ENCODE results near the gene DNAH9.

Gene DNAH9

DNA sequence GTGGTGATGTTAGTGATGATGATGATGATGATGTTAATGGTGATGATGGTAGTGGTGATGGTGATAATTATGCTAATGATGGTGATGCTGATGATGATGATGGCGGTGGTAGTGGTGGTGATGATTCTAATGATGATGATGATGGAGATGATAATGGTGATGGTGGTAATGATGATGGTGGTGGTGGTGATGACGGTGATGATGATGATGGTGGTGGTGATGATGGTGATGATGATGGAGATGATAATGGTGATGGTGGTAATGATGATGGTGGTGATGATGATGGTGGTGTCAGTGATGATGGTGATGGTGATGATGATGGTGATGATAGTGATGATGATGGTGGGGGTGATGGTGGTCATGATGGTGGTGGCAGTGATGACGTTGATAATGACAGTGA lies 132.5 kb downstream of the DNAH9 start:
- no peaks in the 10 kb centered on the region for H3K36me3 Mint-ChIP-seq (ENCODE audit: low read depth)
- H3K4me1 Mint-ChIP-seq (ENCODE audit: low read depth): no peaks in the 10 kb centered on the region
- no peak overlapping the region for H3K27ac Mint-ChIP-seq
- no peaks in the 10 kb centered on the region for H3K27me3 Mint-ChIP-seq
- no peaks in the 10 kb centered on the region for H3K9me3 Mint-ChIP-seq
- H3K4me3 Mint-ChIP-seq: no peak overlapping the region
- no peak for DNase-seq

DNA sequence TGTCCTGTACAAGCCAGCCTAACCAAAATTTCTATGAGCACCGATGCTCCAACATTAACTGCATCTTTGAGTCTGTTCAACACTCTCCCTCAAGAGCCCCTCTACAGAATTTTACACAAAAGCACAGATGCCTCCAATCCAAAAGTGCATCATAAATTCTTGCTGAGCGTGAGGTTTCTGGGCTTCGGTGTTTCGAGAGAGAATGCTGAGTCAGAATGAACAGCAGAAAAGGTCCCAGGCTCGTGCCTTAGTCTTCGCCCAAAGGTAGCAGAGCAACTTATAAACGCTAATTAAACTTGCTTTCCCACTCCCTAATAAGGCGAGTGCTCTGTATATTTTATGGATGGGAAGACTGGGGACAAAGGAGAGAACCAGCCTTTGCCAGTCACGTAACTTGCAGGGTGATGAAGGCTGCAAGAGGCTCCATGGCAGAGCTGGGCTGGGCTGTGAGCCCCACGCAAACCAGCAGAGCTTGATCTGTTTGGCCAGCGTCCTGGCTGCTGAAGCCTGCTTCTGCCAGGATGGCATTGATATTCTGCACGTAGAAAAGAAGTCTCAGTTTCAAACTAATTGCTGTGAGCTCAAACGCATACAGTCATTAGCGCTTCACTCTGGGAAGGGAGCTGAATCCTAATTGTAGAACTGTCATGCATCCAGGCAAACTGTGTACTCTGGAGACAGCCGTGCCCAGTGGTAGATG lies 138.5 kb downstream of the DNAH9 start:
- Mint-ChIP-seq H3K27me3 (no peaks in the 10 kb centered on the region), H3K27ac (no peak overlapping the region), H3K9me3 (no peaks in the 10 kb centered on the region), H3K4me3 (no peak overlapping the region), H3K36me3 (ENCODE audit: low read depth) (no peaks in the 10 kb centered on the region), H3K4me1 (ENCODE audit: low read depth) (no peaks in the 10 kb centered on the region)
- DNase-seq: no peak

DNA sequence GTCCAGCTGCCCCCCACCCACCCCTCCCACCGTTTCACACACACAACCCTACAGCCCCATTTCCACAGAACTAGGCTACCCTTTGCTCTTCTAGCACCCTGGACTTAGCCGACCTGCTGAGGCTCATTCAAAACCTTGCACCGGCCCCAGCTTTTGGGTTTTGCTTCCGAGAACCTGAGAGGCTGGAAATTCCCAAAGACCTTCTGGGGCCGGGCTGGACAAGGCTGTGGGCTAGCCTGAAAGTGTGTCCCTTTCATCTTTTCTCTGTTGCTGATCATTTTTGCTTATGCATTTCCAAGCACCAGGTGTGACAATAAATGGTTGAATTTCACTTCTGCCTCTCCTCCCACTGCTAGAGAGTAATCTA lies 139.0 kb downstream of the DNAH9 start:
- Mint-ChIP-seq H3K27me3 (no peaks in the 10 kb centered on the region), H3K4me1 (ENCODE audit: low read depth) (no peaks in the 10 kb centered on the region), H3K27ac (no peak overlapping the region), H3K36me3 (ENCODE audit: low read depth) (no peaks in the 10 kb centered on the region), H3K4me3 (no peak overlapping the region), H3K9me3 (no peaks in the 10 kb centered on the region)
- DNase-seq: no peak

DNA sequence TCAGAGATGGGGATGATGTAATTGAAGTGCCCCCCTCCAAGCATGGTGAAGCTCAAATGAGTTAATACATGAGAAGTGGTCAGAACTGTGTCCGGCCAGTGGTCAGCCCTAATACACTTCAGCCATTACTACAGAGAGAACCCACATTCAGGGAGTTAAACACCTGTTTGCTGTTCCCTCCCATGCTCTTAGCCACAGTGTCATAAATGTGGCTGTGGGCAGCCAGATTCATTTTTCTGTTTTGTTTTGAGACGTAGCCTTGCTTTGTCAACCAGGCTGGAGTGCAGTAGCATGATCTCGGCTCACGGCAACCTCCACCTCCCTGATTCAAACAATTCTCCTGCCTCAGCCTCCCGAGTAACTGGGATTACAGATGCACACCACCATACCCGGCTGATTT lies 139.9 kb downstream of the DNAH9 start:
- Mint-ChIP-seq H3K4me1 (ENCODE audit: low read depth) (no peaks in the 10 kb centered on the region), H3K9me3 (no peaks in the 10 kb centered on the region), H3K36me3 (ENCODE audit: low read depth) (no peaks in the 10 kb centered on the region), H3K27me3 (no peaks in the 10 kb centered on the region), H3K27ac (no peak overlapping the region), H3K4me3 (no peak overlapping the region)
- DNase-seq: no peak

DNA sequence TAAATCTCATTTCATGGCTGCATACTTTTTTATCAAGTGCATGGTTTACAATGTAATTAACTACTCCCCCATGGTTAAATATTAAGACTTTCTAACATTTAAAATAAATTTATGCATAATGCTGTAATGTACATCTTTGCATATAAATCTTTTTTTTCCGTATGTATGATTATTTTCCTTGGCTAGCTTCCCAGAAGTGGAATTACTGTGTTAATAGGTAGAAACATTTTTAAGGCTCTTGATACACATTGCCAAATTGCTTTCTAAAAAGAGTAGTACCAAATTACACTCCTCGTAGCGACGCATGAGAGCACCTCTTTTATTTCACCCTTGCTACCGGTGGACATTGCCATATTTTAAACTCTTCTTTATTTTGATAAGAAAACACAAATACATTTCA lies 141.1 kb downstream of the DNAH9 start:
- Mint-ChIP-seq H3K27ac (no peak overlapping the region), H3K27me3 (no peaks in the 10 kb centered on the region), H3K36me3 (ENCODE audit: low read depth) (no peaks in the 10 kb centered on the region), H3K4me3 (no peak overlapping the region), H3K4me1 (ENCODE audit: low read depth) (no peaks in the 10 kb centered on the region), H3K9me3 (no peaks in the 10 kb centered on the region)
- no peak for DNase-seq

DNA sequence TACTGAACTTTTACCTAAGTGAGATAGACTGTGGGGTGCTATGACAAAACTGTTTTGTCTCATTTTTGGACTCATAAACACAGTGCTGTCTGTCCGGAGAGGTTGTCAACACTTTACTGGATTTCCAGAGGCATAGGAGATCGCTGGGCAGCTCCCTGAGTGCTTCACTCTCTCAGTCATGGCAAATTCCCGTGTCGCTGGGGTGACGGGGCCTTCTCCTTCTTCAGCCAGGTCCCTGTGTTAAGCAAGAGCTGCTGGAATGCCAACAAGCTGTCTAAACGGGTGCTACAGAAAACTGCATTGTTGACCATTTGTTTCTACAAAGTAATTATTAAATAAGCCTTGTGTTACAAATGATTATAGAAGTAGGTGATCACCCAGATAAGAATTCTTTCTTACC lies 141.6 kb downstream of the DNAH9 start:
- Mint-ChIP-seq H3K27ac (no peak overlapping the region), H3K27me3 (no peaks in the 10 kb centered on the region), H3K36me3 (ENCODE audit: low read depth) (no peaks in the 10 kb centered on the region)

DNA sequence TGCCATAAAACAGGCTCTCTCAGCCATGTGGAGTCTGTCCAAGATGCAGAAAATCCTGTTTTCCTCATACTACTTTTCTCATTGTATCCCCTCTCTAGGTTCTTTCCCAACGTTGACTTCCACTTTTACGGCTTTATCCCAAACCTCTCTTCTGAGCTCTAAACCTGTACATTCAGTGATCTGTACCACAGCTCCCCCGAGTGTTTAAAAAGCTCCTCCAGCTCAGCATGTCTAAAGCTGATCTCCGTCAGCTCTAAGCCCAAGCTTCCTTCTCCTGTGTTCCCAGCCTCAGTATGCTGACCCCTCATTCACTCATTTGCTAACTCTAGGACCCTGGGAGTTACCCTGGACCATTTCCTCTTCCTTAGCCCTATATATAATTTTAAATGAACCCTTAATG lies 144.6 kb downstream of the DNAH9 start:
- no peak overlapping the region for H3K4me3 Mint-ChIP-seq
- no peaks in the 10 kb centered on the region for H3K27me3 Mint-ChIP-seq
- H3K36me3 Mint-ChIP-seq (ENCODE audit: low read depth): no peaks in the 10 kb centered on the region
- DNase-seq: no peak
- H3K9me3 Mint-ChIP-seq: peaks cover 7% of the 10 kb centered on the region
- H3K27ac Mint-ChIP-seq: no peak overlapping the region
- no peaks in the 10 kb centered on the region for H3K4me1 Mint-ChIP-seq (ENCODE audit: low read depth)

More for the DNA sequence above, 141.6 kb downstream of the DNAH9 start:
- Mint-ChIP-seq H3K9me3 (no peaks in the 10 kb centered on the region), H3K4me1 (ENCODE audit: low read depth) (no peaks in the 10 kb centered on the region), H3K4me3 (no peak overlapping the region)
- no peak for DNase-seq

DNA sequence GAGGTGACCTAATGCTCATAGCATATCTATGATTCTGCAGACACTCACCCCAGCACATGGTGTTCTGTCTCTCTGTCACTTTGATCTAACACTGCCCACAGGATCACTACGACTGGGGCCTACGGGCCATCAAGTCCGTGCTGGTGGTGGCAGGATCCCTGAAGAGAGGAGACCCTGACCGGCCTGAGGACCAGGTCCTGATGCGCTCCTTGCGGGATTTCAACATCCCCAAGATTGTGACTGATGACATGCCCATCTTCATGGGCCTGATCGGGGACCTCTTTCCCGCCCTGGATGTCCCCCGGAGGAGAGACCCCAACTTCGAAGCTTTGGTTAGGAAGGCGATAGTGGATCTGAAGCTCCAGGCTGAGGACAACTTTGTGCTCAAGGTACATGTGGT lies 146.4 kb downstream of the DNAH9 start:
- DNase-seq: no peak
- Mint-ChIP-seq H3K4me3 (no peak overlapping the region), H3K27me3 (no peaks in the 10 kb centered on the region), H3K36me3 (ENCODE audit: low read depth) (no peaks in the 10 kb centered on the region), H3K27ac (no peak overlapping the region), H3K9me3 (peaks cover 7% of the 10 kb centered on the region), H3K4me1 (ENCODE audit: low read depth) (no peaks in the 10 kb centered on the region)

DNA sequence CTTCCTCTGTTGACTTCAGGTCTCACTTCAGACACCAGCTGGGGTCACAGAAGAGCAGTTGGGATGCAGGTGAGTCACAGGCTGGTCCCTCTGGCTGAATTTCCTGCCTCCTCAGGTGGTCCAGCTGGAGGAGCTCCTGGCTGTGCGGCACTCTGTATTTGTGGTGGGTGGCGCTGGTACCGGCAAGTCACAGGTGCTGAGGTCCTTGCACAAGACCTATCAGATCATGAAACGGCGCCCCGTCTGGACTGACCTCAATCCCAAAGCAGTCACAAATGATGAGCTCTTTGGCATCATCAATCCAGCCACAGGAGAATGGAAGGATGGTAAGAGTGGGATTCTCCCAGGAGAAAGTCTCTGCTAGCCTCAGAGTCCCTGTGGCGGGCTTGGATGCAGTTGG lies 149.2 kb downstream of the DNAH9 start:
- no peak for DNase-seq
- peaks cover 7% of the 10 kb centered on the region for H3K9me3 Mint-ChIP-seq
- H3K4me1 Mint-ChIP-seq (ENCODE audit: low read depth): no peaks in the 10 kb centered on the region
- no peaks in the 10 kb centered on the region for H3K36me3 Mint-ChIP-seq (ENCODE audit: low read depth)
- H3K27me3 Mint-ChIP-seq: no peaks in the 10 kb centered on the region
- H3K4me3 Mint-ChIP-seq: no peak overlapping the region
- H3K27ac Mint-ChIP-seq: no peak overlapping the region

DNA sequence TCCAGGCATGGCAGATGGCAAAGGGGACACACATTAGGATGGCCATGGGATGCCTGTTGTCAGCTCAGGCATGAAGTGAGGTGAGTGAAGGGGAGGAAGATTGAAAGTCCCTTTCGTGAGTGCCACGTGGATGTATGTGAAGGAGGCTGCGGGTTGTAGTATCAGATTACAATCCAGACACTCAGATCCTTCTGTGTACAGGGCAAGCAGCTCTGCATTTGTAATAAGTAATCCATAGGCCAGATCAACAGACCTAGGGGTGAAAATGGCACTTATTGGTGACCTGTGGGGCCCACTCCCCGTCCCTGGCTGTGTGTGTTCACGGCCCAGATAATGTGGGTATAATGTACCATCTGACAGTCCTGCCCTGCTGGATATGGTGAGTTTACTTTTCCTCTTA lies 159.5 kb downstream of the DNAH9 start:
- H3K36me3 Mint-ChIP-seq (ENCODE audit: low read depth): no peaks in the 10 kb centered on the region
- no peaks in the 10 kb centered on the region for H3K4me1 Mint-ChIP-seq (ENCODE audit: low read depth)
- H3K27ac Mint-ChIP-seq: no peak overlapping the region
- no peak for DNase-seq
- H3K27me3 Mint-ChIP-seq: peaks cover 4% of the 10 kb centered on the region
- peaks cover 11% of the 10 kb centered on the region for H3K9me3 Mint-ChIP-seq
- H3K4me3 Mint-ChIP-seq: no peak overlapping the region

DNA sequence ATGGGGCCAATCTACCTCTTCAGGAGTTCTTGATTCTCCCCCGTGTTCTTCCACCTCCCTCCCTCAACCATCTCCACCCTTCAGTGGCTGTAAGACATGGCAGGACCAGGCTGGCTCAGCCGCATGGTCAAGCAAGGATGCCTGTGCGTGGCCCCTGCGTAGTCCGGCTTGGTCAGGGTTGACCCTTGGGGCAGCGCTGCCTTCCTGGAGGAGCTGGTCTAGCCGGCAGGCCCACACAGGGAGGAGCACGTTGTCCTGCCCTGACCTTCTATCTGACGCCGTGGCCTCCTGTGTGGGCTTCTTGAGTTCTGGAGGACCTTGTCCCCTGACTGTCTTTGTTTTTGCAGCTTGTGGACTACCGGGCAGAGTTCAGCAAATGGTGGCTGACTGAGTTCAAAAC lies 169.8 kb downstream of the DNAH9 start:
- Mint-ChIP-seq H3K4me3 (no peak overlapping the region), H3K36me3 (ENCODE audit: low read depth) (no peaks in the 10 kb centered on the region), H3K27ac (no peak overlapping the region), H3K27me3 (no peaks in the 10 kb centered on the region), H3K4me1 (ENCODE audit: low read depth) (no peaks in the 10 kb centered on the region), H3K9me3 (no peaks in the 10 kb centered on the region)
- DNase-seq: no peak

DNA sequence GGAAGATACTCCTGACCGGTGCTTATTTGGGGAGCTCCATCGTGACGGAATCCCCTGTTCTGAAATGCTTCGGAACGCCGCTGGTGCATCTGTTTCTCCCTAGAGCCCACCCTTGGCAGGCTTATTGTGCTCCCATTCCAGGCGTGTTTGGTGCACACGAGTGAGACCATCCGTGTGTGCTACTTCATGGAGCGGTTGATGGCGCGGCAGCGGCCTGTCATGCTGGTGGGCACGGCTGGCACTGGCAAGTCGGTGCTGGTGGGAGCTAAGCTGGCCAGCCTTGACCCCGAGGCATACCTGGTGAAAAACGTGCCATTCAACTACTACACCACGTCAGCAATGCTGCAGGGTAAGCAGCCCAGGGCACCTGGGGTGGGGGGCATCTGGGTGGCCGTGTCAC lies 170.7 kb downstream of the DNAH9 start:
- no peaks in the 10 kb centered on the region for H3K9me3 Mint-ChIP-seq
- no peaks in the 10 kb centered on the region for H3K27me3 Mint-ChIP-seq
- DNase-seq: no peak
- H3K27ac Mint-ChIP-seq: no peak overlapping the region
- H3K36me3 Mint-ChIP-seq (ENCODE audit: low read depth): no peaks in the 10 kb centered on the region
- H3K4me1 Mint-ChIP-seq (ENCODE audit: low read depth): no peaks in the 10 kb centered on the region
- no peak overlapping the region for H3K4me3 Mint-ChIP-seq

DNA sequence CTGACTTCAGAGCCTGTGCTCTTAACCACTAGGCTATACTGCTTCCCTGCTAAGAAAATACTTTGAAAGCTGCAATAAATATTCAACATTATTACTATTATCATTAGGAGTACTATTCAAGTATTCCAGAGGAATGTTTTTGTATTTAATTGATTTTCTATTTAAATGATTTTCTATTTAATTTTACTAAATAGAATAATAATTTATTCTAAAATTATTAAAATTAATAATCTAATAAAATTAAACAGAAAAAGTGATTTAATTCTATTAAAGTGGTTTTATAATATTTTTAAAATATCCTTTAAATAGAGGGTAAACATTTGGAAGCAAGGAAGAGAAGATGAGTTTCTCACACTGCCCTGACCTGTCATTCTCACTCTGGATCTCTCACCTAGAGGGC lies 173.8 kb downstream of the DNAH9 start:
- DNase-seq: no peak
- Mint-ChIP-seq H3K36me3 (ENCODE audit: low read depth) (no peaks in the 10 kb centered on the region), H3K4me1 (ENCODE audit: low read depth) (no peaks in the 10 kb centered on the region), H3K9me3 (peaks cover 4% of the 10 kb centered on the region), H3K27ac (no peak overlapping the region), H3K4me3 (no peak overlapping the region), H3K27me3 (no peaks in the 10 kb centered on the region)

DNA sequence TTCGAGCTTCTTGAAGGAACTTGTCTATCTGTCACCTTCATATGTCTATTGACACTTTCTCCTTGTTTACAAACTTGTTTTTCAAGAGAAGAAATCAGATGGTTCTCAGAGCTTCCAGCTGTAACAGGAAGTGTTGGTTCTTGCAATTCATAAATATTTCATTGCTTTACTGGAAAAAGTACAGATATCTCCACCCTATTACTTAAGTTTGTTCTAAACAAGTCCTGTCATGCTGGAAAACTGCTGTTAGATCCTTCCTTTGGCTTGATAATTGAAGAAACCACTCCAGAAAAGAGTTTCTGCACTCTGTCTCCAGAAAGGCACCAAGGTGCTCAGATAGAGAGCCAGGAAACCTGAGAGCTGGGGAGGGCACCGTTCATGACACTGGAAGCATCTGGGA lies 181.6 kb downstream of the DNAH9 start:
- Mint-ChIP-seq H3K27me3 (no peaks in the 10 kb centered on the region), H3K4me1 (ENCODE audit: low read depth) (no peaks in the 10 kb centered on the region), H3K9me3 (no peaks in the 10 kb centered on the region), H3K27ac (no peak overlapping the region), H3K36me3 (ENCODE audit: low read depth) (no peaks in the 10 kb centered on the region), H3K4me3 (no peak overlapping the region)
- no peak for DNase-seq

DNA sequence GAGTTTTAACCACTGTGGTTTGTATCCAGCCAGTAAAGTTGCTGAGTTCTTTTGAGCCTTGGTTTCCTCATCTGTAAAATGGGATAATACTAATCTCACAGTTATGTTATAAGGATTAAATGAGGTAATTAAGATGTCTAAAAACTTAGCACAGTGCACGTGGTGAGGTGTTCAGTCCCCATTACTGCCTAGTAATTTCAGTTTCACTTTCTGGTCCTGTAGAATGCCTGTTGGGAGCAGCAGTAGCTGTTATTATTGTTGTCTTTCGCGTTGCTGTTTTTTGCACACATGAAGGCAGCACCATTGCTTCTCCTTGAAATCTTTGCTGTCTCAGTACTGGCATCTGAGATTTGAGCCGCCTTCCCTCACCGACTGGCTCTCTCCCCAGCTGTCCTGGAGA lies 182.4 kb downstream of the DNAH9 start:
- Mint-ChIP-seq H3K36me3 (ENCODE audit: low read depth) (no peaks in the 10 kb centered on the region), H3K27ac (no peak overlapping the region), H3K4me3 (no peak overlapping the region), H3K9me3 (no peaks in the 10 kb centered on the region), H3K4me1 (ENCODE audit: low read depth) (no peaks in the 10 kb centered on the region), H3K27me3 (no peaks in the 10 kb centered on the region)
- no peak for DNase-seq
